ENCODE data around the gene MYLK4.
A peak's percentile ranks its signal among the peaks of the same experiment; 100 is the strongest.

Gene MYLK4

DNA sequence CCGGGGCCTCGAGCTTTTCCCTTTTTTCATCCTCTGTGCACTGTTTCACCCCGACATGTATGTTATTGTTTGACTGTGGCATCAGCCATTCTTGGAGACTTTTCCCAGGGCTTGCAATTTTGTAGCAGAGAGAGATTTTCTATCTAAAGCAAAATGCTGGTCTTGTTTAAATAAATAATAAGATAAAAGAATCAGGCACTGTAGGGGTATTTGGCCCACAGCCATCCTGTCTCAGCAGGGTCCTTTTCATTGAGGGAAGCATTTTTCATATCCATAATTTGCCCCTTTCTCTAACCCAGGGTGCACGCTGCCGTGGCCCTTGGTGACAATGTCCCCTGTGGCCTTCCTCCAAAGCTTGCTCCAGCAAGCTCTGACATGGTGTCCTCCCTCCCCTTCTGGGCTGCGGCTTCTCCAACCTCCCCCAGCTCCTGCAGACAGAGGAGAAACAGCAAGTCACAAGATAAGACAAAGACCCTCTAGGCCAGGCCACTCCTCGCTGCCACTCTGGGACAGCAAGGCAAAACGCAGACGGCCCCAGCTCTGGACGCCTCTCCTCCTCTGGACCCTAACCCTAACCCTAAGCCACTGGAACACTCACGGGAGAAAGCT lies 117.6 kb downstream of the MYLK4 start:
- no peak for DNase-seq (ENCODE audit: low read depth in 2 of 2)

- DNase-seq (ENCODE audit: low read depth in 2 of 2), result no peak
Observed at GRCh38 chr6:2632368-2632767, 118.4 kb downstream of the MYLK4 start.

DNA sequence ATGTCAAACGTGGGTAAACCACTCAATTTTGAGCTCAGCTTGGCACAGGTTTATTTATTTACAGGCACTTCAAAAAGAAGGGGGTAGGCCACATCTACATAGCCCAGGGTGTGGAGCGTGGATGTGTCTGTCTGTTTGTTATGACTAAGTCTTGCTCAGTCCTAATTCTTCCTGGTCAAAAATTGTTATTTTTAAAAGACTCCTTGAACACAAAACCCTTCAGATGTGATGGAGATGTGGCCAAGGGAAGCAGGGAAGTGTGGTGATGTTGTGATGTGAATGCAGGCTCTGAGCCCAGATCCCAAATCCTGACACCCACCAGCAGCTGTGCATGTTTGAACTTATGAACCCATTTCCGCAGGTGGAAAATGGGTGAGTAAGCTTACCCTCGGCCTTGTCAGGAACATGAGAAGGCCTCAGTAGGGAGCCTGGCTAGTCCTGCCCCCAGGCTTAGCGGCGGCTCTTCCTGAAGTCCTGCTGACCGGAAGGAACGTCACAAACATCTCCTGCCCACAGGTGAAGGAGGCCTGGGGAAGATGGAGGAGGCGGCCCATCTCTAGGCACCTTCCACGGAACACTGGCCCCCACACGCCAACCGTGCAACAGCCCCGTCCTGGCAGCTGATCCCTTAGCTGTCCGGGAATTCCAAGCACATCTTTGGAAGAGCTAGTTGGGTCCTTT lies 119.7 kb downstream of the MYLK4 start:
- no peak for DNase-seq (ENCODE audit: low read depth in 2 of 2)

DNA sequence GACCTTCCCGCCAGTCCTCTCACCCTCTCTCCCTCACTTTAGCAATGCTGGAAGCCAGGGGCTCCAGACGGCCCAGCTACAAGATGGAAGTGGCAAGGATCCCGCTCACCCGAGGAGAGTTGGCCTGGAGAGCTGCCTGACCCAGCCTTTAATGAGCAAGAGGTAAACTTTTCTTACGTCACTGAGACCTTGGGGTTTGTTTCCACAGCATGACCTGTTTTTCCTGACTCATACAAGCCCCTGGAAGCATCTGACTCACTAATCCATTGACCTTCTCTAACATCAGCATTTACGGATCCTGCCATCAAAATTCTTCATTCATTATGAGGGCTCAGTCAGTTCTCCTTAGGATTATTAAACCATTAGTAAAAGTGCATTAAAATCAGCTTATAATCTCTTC lies 120.4 kb downstream of the MYLK4 start:
- peak; percentile 57 to 63 for DNase-seq (ENCODE audit: low read depth in 2 of 2)

DNA sequence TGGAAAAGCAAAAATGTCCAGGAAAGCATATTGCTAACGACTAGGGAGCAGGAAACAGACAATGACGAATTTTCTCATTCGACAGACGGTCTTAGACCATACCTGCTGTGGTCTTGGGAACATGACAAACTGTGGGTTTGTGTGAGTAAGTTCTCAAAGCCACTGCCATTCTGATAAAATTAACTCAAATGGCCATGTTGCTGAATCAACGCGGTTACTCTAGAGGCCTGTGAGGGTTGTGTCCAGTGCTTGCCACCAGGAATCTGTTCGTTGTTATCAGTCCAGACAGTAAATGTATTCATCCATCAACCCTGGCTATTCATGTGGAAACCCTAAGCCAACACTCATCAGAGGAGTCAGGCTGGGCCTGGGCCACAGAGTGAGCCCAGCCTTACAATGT lies 124.3 kb downstream of the MYLK4 start:
- DNase-seq (ENCODE audit: low read depth in 2 of 2), result no peak

DNA sequence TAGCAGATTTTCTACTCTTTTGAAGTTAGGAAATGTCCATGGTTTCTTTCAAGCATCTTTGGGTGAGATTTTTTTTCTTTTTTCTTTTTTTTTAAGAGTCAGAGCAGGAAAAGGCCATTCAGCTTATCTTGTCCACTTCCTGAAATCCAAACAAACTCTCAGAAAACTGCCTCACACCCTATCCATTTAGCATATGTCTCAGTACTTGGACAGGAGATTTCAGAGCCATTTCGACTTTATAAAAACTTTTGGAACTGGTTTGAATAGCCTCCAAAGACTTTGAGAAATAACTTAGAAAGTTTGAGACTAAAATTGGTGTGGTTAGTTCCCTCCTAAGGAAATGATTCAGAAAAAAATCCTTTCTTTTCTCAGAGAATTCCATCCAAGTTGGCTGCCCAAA lies 125.1 kb downstream of the MYLK4 start:
- DNase-seq (ENCODE audit: low read depth in 2 of 2), result no peak

GRCh38 chr6:2624177-2624576 lies 126.5 kb downstream of the MYLK4 start:
- DNase-seq (ENCODE audit: low read depth in 2 of 2), result no peak

DNA sequence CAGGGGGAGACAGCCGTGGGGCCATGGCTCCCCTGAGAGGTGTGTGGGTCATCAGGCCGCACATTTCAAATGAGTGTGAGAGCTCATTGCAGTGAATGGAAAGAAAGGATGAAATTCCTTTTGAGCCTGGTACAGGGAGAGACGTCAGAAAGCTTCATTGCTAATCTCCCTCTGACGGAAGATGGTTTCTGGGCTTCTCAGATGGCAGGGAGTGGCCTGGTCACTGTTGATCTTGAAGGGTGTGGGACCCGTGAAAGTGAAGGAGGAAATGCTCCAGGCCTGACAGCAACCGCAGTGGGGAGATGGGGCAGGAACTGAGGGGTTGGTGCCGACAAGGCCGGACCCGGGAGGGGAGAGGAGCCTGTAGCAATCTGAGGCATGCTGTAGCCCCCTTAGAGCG lies 127.4 kb downstream of the MYLK4 start:
- no peak for DNase-seq (ENCODE audit: low read depth in 2 of 2)

DNA sequence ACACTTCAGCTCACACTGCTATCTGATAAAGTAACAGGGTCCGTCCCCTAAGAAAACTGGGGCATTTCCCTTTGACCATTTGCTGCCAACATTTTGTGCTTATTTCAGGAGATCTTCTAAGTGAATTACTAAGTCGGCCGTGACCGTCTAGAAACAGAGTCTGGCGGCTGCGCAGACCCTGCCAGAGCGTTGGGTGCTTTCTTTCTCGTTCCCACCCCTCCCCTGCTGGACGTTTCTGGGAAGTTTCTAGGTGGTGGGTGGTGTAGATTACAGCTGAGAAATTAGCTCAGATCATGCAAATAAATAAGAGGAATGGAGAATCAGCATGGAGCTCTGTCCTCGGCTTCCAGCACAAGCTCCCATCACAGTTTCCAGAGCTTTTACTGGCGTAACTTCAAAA lies 128.1 kb downstream of the MYLK4 start:
- DNase-seq (ENCODE audit: low read depth in 2 of 2), result no peak

DNA sequence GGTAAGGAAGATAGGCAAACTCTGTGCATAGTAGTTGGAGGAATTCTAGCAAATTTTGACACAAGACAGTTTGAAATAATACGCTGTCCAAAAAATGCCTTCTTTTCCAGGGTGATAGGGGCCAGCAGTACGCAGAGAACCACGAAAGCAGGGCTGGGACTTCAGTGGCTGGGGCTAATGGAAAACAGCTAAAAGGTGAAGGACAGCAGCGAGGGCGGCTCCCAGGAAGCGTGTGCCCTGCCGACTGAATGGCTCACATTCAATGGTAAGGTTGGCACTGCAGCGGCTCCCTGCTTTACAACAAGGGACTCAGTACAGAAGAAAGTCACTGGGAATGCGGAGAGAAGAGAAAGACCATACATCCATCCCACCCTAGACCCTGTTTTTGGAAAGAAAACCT lies 131.1 kb downstream of the MYLK4 start:
- DNase-seq (ENCODE audit: low read depth in 2 of 2), result no peak

DNA sequence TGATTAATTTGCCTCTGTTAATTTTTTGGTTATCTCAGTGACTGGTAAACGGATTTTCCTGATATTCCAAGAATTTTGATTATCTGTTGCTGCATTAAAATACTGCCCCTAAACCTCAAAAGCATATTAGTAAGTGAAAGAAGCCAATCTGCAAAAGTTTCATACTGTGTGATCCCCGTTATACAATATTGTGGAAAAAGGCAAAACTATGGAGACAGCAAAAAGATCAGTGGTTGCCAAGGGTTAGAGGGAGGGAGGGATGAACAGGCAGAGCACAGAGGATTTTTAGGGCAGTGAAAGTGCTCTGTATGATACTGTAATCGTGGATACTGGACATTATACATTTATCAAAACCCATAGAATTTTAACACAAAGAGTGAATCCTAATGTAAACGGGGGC lies 133.0 kb downstream of the MYLK4 start:
- DNase-seq (ENCODE audit: low read depth in 2 of 2), result no peak

DNA sequence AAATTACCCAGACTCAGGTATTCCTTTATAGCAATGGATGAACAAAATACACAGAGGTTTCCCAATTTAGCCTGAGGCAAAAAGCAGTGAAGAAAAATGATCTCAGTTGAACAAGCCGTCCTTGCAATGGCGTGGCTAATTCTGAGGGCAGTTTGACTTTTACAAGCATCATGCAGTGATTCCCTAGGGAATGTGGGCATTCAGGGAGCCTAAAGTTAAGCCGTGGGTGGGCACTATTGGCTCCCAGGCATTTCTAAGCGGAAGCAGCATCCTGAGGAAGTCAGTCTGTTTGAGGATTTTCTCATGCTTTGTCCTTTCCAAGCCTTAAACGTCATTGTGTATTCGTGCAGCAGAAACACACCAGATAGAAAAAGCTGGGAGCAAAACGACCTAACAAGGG lies 133.9 kb downstream of the MYLK4 start:
- no peak for DNase-seq (ENCODE audit: low read depth in 2 of 2)

GRCh38 chr6:2615251-2615650 lies 135.5 kb downstream of the MYLK4 start:
- no peak for DNase-seq (ENCODE audit: low read depth in 2 of 2)

DNA sequence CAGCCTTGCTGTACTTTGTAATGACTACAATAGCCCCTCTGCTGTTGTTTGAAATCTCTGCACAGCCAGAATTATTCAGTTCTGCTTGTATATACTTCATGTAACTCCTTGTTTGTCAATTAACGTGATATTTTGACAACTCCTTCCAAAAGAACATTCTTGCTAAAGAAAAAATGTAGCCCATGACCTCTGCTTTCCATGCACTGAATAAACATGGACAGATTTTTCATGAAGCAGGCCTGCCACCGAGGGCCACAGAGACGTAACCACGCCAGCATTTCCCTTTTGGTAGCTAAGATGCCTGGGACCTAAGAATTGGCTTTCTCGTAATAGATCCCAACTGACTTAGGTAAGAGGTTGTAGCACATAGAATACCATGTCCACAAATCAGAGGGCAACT lies 135.9 kb downstream of the MYLK4 start:
- no peak for DNase-seq (ENCODE audit: low read depth in 2 of 2)

- no peak for DNase-seq (ENCODE audit: low read depth in 2 of 2)
Observed at GRCh38 chr6:2614155-2614554, 136.6 kb downstream of the MYLK4 start.
